Activated T-cell treated with anti-CD3 and anti-CD28 coated beads, Interleukin-2, amount 50 U/mL, for 1 hour (primary cell): Measurements from ENCODE around the gene RALGAPB.

ENCODE experiments used
- DNase-seq: peaks from one replicate; pipeline ENCODE4 v3.0.0-alpha.2; 2020

The RALGAPB gene

GRCh38 chr20:38617830-38618196, 145.2 kb downstream of the RALGAPB start:
- no peak for DNase-seq

- no peak for DNase-seq
These were observed 147.8 kb downstream of the RALGAPB start for GRCh38 chr20:38620441-38620840.

- DNase-seq = no peak
These were observed 150.4 kb downstream of the RALGAPB start for GRCh38 chr20:38623061-38623460.

- no peak for DNase-seq
These were observed 151.4 kb downstream of the RALGAPB start for GRCh38 chr20:38624084-38624483.

GRCh38 chr20:38625896-38626295, 153.3 kb downstream of the RALGAPB start:
- no peak for DNase-seq

- DNase-seq = no peak
These were observed 154.4 kb downstream of the RALGAPB start for GRCh38 chr20:38626921-38627659.
